HG02678 (cell line): ENCODE measurements around the gene SPATA46.

Experiments
- ATAC-seq: cut with Tn5 transposase; IDR thresholded peaks from one replicate; pipeline ENCODE4 v1.9.1; 2021; ENCODE audit warnings: mild to moderate bottlenecking, moderate library complexity; ENCODE audit not compliant: unreplicated experiment

SPATA46 gene

GRCh38 chr1:162375463-162375862 is 1.2 kb downstream of the SPATA46 start:
- ATAC-seq: no peak

DNA sequence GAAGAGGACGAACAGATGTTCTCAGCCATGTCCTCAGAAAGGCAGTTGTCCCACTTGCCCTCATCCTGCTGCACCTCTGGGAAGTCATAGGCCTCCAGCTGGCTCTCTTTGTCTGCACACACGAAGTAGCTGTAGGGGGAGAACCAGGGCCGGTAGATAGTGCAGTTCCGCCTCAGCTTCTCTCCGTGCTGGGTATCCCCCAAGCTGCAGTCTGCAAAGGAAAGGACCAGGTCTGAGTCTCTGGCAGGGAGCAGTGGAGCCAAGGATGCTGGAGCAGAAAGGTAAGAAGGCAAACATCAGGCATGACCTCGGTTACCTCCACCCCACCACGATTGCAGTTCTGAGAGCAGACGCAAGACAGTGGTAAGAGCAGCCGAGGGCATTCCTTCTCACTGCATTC is 2.2 kb downstream of the SPATA46 start:
- ATAC-seq: no peak

DNA sequence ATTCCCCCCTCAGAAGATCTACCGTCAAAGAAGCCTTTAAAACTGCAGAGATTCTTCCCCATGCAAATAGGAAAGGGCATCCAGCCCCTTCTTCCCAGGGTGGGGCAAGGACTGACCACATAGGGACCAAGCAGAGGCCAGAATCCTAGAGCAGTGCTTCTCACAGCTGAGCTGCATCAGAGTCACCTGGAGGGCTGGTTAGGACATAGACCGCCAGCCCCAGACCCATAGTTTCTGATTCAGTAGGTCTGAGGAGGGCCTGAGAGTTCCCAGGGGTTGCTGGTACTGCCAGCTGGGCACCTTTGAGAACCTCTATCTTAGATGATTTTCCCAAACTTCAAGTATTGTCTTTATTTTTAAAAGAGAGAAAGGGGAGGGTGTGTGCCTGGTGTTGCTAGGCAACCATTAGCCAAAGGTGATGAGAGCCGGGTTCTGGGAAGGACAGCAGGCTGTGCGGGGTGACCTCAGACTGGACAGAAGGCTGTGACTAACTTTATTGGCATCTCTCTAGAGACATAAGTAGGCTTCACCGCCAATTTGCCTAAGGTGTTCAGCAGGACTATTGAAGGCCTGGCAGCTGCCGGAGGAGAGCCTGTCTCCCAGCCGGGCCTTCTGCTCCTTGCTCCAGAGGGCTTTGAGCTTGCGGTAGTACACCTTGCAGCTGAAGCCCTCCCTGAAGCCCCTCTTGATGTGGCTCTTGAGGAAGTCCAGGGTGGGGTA is 3.0 kb downstream of the SPATA46 start:
- ATAC-seq: no peak

DNA sequence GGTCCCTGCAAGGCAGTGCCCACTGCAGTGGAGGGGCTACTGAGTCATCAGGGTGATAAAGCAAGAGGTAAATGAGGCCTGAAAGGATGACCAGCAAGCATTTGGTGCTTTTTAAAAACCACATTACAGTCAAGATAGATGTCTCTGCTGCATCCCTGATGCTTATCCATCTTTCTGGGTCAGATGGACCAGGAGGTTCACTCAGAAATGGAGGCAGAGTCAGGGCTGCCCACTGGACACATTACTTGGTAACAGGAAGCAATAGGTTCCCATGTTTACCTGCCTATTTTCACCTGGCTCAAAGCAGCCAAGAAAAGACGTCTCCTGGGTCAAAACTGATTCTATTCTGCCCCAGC is 3.6 kb downstream of the SPATA46 start:
- ATAC-seq: no peak

DNA sequence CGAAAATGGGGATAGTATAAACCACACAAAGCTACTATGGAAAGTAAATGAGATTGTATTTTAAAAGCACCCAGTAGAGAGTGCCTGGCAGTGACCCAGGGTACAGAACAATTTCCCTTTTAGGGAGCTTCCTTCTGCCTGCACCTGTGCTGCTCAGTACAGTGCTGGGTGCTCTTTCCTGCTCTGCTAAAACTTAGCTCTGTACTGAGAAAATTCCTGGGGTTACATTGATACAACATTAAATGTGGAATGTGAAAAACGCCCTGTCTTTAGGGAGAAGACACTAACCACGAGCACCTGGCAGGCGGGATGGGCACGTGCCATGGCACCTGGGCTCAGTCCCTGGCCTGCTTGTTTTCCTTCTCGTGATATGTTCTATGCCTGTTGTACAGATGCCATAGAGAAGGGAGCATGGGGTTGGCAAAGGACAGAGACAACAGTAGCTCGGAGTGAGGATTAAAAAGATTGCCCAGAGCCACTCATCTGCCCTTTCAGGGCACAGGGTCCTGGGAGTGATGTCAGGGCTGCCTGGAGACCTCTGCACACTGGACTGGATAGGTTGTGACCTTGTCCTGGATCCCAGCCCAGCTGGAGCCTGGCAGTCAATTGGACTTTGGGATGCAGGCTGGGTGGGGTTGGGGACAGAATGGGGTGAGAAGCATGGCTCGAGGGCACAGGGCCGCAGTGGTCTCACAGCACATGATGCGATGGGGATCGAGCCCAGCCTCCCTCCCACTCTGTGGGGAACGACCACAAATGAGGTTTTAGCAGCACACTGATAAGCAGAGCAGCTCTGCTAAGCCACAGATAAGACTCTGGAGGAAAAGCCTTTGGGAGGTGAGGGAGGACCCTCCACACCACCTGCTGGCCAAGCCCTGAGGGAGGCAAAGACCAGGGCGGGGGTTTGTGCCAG is 4.2 kb downstream of the SPATA46 start:
- ATAC-seq: no peak

- ATAC-seq: no peak
These were observed 5.0 kb downstream of the SPATA46 start for GRCh38 chr1:162371611-162372010.

DNA sequence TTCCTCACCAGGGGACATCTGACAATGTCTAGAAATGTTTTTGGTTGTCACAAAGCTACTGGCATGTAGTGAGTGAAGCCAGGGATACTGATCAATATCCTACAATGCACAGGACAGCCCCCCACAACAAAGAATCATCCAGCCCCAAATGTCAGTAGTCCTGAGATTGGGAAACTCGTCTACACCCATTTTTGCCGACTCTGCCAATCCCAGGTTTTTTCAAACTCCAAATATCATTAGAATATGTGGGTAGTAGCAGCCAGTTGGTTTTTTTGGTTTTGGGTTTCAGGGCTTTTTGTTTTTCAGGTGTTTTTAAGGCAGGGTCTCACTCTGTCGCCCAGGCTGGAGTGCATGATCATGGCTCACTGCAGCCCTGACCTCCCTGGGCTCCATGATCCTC is 5.9 kb downstream of the SPATA46 start:
- no peak for ATAC-seq

DNA sequence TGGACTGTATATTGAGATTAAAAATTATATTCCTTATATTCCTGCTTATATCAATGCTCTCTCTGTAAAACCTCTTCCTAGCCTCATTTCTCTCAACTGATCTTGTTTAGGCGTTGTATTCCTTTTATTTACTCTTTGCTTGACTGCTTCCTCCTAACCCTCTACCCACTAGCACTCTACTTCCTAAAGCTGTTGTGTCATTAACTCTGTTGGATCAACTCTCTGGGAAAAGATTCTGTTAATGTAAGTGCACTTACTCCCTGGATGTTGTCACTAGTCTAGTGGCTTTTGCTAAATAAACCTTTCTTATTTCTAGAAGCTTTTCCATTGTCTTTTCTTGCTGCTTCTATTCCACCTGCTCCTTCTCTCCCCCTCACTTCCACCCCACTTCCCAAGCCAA is 6.5 kb downstream of the SPATA46 start:
- no peak for ATAC-seq

DNA sequence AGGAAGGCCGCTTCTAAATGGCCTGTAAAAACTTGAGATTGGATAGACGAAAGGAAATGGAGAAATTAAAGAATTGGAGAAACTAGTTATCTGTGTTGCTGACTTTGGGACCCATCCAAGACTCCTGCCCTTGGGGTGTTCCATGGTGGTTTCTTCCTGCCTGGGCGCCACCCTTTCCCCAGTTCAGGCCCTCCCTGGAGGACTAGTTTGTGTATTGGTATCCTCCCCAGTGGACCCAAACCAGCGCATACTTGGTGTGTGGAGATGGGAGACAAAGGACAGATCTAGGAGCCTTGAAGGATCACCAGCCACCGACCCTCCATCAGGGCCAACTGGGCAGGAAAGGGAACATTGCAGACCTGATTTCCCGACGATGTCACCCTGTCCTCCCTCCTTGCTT is 7.1 kb downstream of the SPATA46 start:
- no peak for ATAC-seq

- ATAC-seq: no peak
These were observed 8.2 kb downstream of the SPATA46 start for GRCh38 chr1:162368451-162368850.

- no peak for ATAC-seq
These were observed 8.9 kb downstream of the SPATA46 start for GRCh38 chr1:162367772-162368171.

- ATAC-seq: no peak
These were observed 9.6 kb downstream of the SPATA46 start for GRCh38 chr1:162367073-162367472.

GRCh38 chr1:162366671-162367070 is 10.0 kb downstream of the SPATA46 start:
- no peak for ATAC-seq

DNA sequence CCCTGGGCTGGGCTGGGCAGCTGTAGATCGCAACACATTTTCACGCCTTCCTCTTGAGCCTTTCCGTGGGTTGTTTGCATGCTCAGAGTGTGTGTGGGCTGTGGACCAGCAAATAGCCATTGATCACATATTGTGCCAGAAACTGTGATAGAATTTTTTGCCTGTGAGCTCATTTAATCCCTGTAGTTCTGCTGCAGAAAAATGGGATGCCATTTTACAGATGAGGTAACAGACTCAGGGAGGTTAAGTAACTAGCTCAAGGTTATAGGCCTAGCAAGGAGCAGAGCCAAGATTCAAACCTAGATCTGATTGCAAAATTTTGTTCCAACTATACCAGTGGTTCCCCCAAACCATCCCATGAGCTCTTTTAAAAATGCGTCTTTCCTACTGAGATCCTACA is 10.5 kb downstream of the SPATA46 start:
- ATAC-seq: no peak

DNA sequence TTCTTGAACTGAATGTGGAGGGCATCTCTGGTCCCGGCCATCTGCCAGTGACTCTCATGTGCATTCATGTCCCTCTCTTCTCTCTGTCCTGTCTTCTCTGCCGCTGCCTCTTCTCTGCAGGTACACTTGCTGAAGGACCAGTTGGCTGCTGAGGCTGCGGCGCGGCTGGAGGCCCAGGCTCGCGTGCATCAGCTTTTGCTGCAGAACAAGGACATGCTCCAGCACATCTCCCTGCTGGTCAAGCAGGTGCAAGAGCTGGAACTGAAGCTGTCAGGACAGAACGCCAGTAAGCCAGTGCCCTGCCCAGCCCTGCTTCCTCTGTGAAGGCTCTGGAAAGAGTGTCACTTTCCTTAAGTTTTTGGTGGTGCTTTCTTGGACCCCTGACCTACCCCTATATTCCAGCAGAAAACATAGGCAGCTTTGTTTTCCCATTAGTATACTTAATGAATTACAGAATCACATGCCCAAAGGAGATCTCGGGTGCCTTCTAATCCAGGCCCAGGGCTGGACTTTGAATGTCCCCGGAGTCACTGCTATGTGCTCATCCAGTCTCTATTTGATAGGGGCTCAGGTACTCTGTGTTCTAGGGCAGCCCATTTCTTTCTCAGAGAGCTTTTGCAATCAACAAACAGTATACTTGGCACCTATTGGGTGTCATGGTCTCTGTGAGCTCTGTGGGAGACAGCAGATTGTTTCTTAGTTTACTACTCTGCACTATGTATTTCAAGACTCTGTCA is 11.2 kb downstream of the SPATA46 start:
- no peak for ATAC-seq

- ATAC-seq: no peak
These were observed 12.2 kb downstream of the SPATA46 start for GRCh38 chr1:162364498-162364897.

DNA sequence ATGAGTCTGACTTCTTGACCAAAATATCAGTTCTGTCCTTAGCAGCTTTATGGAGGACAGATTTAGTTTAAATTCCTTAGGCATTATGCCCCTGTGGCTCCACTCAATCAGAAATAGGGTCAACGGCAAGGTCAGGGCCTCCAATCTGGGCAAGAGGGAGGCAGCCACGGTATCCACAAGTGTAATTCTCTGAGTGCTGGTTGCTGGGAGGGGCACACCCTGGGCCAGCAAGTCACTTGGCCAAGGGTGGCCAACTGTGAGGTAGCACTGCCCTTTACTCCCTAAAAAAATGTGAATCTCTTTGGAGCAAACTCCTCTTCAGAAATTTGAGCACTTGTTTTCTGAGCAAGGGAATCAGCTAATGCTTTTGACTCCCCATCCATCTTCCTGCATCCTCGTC is 12.8 kb downstream of the SPATA46 start:
- ATAC-seq: no peak

DNA sequence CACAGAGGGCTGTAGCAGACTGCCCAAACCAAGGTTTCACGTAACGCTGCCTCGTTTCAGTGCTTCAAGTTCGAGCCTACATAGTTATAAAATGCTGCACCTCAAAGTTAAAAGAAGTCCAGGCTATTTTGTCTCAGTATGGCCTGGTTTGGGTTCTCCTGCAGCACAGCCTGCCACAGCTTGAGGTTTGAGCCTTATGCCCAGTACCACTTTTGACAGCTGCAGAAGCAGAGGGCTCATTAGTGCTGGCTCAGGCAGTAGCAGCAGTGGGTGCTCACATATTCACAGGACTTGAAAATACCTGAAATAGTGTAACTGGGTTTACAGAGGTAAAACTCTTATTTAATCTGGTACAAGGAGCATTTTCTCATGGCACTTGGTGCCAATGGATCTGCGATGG is 15.3 kb downstream of the SPATA46 start:
- peak; percentile 44 for ATAC-seq

- ATAC-seq: no peak
These were observed 15.8 kb downstream of the SPATA46 start for GRCh38 chr1:162360874-162361260.

DNA sequence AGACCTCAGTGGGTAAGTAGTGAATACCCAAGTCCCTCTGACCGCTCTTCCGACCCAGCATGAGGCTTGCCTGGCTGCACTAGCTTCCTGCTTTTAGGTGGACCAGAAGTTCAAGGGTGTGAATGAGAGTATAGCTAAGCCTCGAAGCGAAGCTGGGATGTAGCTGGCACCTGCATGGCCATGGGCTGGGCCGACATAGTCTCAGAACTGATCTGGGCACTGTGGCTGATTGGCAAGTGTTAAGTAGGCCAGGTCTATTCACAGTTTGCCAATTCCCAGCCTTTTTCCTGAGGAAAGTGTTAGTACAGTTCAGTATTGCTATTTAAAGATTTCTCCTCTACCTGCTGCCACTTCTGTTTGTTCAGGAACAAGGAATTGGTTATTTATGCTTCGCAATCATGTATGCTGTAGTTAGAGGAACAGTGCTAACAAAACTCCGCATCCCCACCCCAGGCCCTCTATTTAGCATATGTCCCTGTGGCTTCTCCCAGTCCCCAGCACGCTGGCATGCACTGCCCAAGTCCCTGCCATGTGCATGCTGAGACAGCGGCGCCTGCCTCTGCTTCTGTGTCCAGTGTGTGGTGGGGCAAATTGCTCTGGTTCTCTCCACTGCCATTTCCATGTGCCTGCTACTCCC is 16.3 kb downstream of the SPATA46 start:
- ATAC-seq: no peak

DNA sequence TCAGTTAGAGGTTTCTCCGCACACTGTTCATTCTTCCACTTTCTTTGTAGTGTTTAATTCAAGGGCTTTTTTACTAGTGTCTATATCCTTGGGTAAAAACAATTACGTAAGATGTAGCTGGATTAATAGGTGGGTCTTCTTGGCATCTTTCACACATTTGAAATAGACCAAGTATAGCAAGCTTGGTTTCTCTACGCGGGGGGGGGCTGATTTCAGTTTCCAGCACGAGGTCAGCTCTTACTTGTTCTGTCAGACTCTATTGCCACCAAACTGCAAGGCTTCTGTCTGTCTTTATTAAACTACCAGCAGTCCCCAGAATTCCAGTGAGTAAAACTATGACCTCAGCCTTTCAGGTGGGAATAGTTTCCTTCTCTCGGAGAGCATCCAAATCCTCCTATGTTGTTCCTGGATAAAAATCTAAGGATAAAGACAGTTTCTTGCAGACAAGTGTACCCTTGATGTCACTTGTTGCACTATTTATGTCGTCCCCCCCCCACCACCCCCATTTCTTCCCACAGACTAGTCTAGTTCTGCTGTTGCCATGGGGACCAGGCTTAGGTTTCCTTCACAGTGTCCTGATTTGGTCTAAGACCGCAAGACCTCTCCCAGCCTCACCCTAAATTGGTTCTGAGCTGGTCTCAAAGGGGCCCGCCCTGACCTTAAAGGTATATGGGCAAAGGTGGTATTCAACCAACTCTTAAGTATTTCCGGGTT is 17.0 kb downstream of the SPATA46 start:
- ATAC-seq: no peak
